Mucosa of descending colon (tissue), 3 donors: ENCODE results near the gene SYNDIG1. TPM values are rescaled to one million over a fixed set of nuclear protein-coding genes. Genes with fewer than 3 reads are reported as not detected.

Experiments
- ATAC-seq: fragments of 200-7000 bp; cut with Tn5 transposase; one replicate; pipeline ENCODE4 v1.9.1; 2020; ENCODE audit warnings: mild to moderate bottlenecking, moderate library complexity
- DNase-seq, 3 donors: peaks; one replicate each; pipeline ENCODE4 v3.0.0-alpha.2; 2020
- H3K36me3 ChIP-seq: fragments of 200-600 bp; one replicate; pipeline ENCODE4 v1.8.0; 2021; ENCODE audit warnings: low read depth, mild to moderate bottlenecking
- H3K4me1 ChIP-seq: fragments of 200-600 bp; one replicate; pipeline ENCODE4 v1.8.0; 2021; ENCODE audit warnings: low read depth, mild to moderate bottlenecking
- H3K4me3 ChIP-seq: fragments of 200-600 bp; one replicate; pipeline ENCODE4 v1.8.0; 2021; ENCODE audit warnings: mild to moderate bottlenecking
- H3K9me3 ChIP-seq: fragments of 200-600 bp; one replicate; pipeline ENCODE4 v1.8.0; 2021; ENCODE audit warnings: mild to moderate bottlenecking
- CTCF ChIP-seq: fragments of 200-600 bp; IDR thresholded peaks from one replicate; pipeline ENCODE4 v1.8.0; 2022; ENCODE audit warnings: antibody characterized with exemption, mild to moderate bottlenecking
- intact Hi-C, 2 donors: fragments of 100-400 bp; cut with DNase I in 1 of 2; cut with micrococcal nuclease in 1 of 2; formaldehyde crosslinking; loops; one replicate each; pipeline versions ENCODE4 v1.11.0 to v1.11.1; 2022; cut with DNase I, micrococcal nuclease
- total RNA-seq, 3 donors: library from RNA; stranded (reverse); fragmentation: NEBNext Ultra II Directional in 2 of 3; extraction: Animal tissue kit (Norgen Biotek cat#: 25700) in 2 of 3; gene quantifications; one replicate each; pipeline versions ENCODE4 v1.2.1 to v1.2.4, GENCODE V29; 2021 to 2023
- donor health status: DM: no; HTN: no; CAD: no; lungs with moderate emphysema.
- donor health status: DM: no; HTN: no; CAD: no.
- donor health status: DM: no; HTN: yes; CAD: no.

Gene SYNDIG1
- total RNA-seq, 3 donors from 2014 or later: 0.12 to 0.46 (median 0.35) TPM

GRCh38 chr20:24535941-24536730, 66.7 kb downstream of the SYNDIG1 start:
- Histone ChIP-seq H3K4me1 (no peaks in the 10 kb centered on the region), H3K9me3 (no peaks in the 10 kb centered on the region), H3K4me3 (no peak overlapping the region), H3K36me3 (no peaks in the 10 kb centered on the region)
- no peak for TF ChIP-seq CTCF
- intact Hi-C loops: no loop called here
- no peak for ATAC-seq
- DNase-seq: no peak

- H3K4me3 ChIP-seq: no peak overlapping the region
- ATAC-seq (no peak), DNase-seq (no peak)
- TF ChIP-seq CTCF: no peak
- H3K9me3 ChIP-seq: no peaks in the 10 kb centered on the region
- no peaks in the 10 kb centered on the region for H3K36me3 ChIP-seq
- intact Hi-C loops: no loop called here
- no peaks in the 10 kb centered on the region for H3K4me1 ChIP-seq
These were observed 67.8 kb downstream of the SYNDIG1 start for GRCh38 chr20:24537210-24537609.

GRCh38 chr20:24542721-24543120, 73.3 kb downstream of the SYNDIG1 start:
- DNase-seq (no peak), ATAC-seq (no peak)
- no peak for TF ChIP-seq CTCF
- Histone ChIP-seq H3K36me3 (no peaks in the 10 kb centered on the region), H3K4me3 (no peak overlapping the region), H3K4me1 (no peaks in the 10 kb centered on the region), H3K9me3 (no peaks in the 10 kb centered on the region)
- intact Hi-C loops: no loop called here

GRCh38 chr20:24543168-24543567, 73.7 kb downstream of the SYNDIG1 start:
- intact Hi-C loops: no loop called here
- TF ChIP-seq CTCF: no peak
- ATAC-seq: no peak

GRCh38 chr20:24543741-24544140, 74.3 kb downstream of the SYNDIG1 start:
- Histone ChIP-seq H3K36me3 (no peaks in the 10 kb centered on the region), H3K9me3 (no peaks in the 10 kb centered on the region), H3K4me1 (no peaks in the 10 kb centered on the region), H3K4me3 (no peak overlapping the region)
- TF ChIP-seq CTCF: no peak
- intact Hi-C loops: no loop called here
- ATAC-seq (no peak), DNase-seq (no peak)

More at GRCh38 chr20:24543168-24543567, 73.7 kb downstream of the SYNDIG1 start:
- DNase-seq: no peak
- Histone ChIP-seq H3K36me3 (no peaks in the 10 kb centered on the region), H3K4me3 (no peak overlapping the region), H3K9me3 (no peaks in the 10 kb centered on the region), H3K4me1 (no peaks in the 10 kb centered on the region)
